ENCODE data around the gene CLSTN3. TPM values are rescaled to one million over a fixed set of nuclear protein-coding genes. Genes with fewer than 3 reads are reported as not detected.

The CLSTN3 gene
- total RNA-seq, 2 experiments from 2014 or later: 76.8 to 83.9 TPM

DNA sequence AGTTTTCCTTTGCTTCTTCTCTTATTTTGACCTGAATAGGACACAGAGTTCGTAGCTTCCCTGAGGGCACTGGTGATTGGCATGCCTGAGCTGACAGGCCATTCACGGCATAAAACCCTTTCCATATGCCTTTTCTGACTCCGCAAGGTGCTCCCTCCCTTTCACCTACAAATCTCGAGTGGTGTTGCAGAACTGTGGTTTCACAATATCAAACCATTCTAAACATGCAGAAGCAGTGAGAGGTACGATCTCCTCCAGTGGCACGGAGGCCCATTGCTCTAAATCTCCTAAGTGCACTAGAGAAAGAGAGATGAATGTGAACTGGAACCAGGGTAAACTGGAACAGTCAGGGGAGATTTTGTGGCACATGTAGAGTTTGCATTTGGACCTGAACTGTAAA is 23.9 kb downstream of the CLSTN3 start:
- Mint-ChIP-seq H3K27ac (no peak overlapping the region), H3K36me3 (ENCODE audit: low read depth) (peaks cover 37% of the 10 kb centered on the region), H3K4me1 (ENCODE audit: low read depth) (no peaks in the 10 kb centered on the region), H3K27me3 (ENCODE audit: low read depth) (no peaks in the 10 kb centered on the region), H3K9me3 (ENCODE audit: insufficient read depth) (no peaks in the 10 kb centered on the region), H3K4me3 (no peak overlapping the region)
- ATAC-seq: no peak
- no peak for DNase-seq
- CTCF ChIA-PET: interaction anchor here (2.8 kb wide), 1 partner anchor 9 kb away, joined by 15 read pairs; no protein-coding TSS in a partner anchor
- POLR2A ChIA-PET: no interaction called here

GRCh38 chr12:7154901-7155470 is 24.8 kb downstream of the CLSTN3 start:
- POLR2A ChIA-PET: interaction anchor here (1.1 kb wide), 1 partner anchor 23 kb away, joined by 3 read pairs; no protein-coding TSS in a partner anchor

GRCh38 chr12:7155471-7156034 is 25.4 kb downstream of the CLSTN3 start:
- CTCF ChIA-PET: interaction anchor here (2.8 kb wide), 1 partner anchor 10 kb away, joined by 15 read pairs; no protein-coding TSS in a partner anchor
- Mint-ChIP-seq H3K4me1 (ENCODE audit: low read depth) (no peaks in the 10 kb centered on the region), H3K36me3 (ENCODE audit: low read depth) (peaks cover 26% of the 10 kb centered on the region), H3K9me3 (ENCODE audit: insufficient read depth) (no peaks in the 10 kb centered on the region), H3K27me3 (ENCODE audit: low read depth) (no peaks in the 10 kb centered on the region), H3K4me3 (no peak overlapping the region), H3K27ac (peak overlapping the region; percentile 18)
- POLR2A ChIA-PET: interaction anchor here (1.1 kb wide), 1 partner anchor 22 kb away, joined by 3 read pairs; no protein-coding TSS in a partner anchor
- no peak for DNase-seq
- peak; percentile 28 for ATAC-seq

More at GRCh38 chr12:7154901-7155470, 24.8 kb downstream of the CLSTN3 start:
- CTCF ChIA-PET: interaction anchor here (2.8 kb wide), 1 partner anchor 10 kb away, joined by 15 read pairs; no protein-coding TSS in a partner anchor
- Mint-ChIP-seq H3K4me1 (ENCODE audit: low read depth) (no peaks in the 10 kb centered on the region), H3K4me3 (no peak overlapping the region), H3K36me3 (ENCODE audit: low read depth) (peaks cover 31% of the 10 kb centered on the region), H3K27me3 (ENCODE audit: low read depth) (no peaks in the 10 kb centered on the region), H3K27ac (peak overlapping the region; percentile 10), H3K9me3 (ENCODE audit: insufficient read depth) (no peaks in the 10 kb centered on the region)
- no peak for ATAC-seq
- no peak for DNase-seq

DNA sequence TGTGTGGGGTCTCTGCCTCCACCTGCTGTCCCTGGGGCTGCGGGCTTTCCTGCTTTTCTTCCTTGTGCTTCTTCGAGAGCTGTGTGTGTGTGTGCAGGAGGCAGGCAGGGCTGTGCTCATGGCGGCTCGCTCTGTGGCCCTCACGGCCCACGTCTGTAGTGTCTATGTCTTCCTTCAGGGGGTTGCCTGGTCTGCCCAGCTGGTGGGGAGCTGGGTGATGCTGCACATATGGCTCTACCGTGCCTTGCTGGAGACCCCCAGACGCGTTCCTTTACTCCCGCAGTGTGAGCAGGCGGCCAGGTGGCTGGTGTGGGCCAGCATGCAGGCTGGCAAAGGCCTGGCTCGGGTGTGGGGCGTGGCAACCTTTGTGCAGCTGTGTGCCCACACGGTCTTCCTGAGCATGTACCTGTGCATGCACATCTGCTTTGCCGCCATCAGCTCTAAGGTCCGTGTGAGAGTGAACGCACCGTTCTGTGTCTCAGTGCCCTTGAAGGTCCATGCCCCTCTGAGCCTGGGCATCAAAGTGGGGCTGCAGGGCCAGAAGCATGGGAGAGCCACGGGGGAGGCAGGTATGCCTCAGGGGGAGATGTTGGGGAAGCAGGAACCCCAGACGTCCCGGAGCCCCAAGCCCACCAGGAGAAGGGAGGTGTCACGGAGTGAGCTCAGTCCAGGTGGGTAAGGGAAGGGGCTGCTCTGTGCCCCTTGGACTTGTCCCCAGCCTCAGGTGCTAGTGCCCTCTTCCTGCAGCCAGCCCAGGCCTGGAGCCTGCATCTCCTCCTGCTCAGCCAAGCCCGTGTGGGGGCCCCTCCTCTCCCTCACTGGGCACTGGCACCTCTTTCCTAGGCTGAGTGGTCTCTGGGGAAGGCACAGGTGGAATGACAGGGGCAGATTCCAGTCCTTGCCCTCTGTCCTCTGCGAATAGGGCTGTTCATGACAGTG is 26.4 kb downstream of the CLSTN3 start:
- Mint-ChIP-seq H3K4me1 (ENCODE audit: low read depth) (no peaks in the 10 kb centered on the region), H3K27ac (no peak overlapping the region), H3K4me3 (no peak overlapping the region), H3K36me3 (ENCODE audit: low read depth) (peaks cover 22% of the 10 kb centered on the region), H3K27me3 (ENCODE audit: low read depth) (no peaks in the 10 kb centered on the region), H3K9me3 (ENCODE audit: insufficient read depth) (no peaks in the 10 kb centered on the region)
- ChIA-PET POLR2A (no interaction called here), CTCF (interaction anchor here (0.6 kb wide), 1 partner anchor 649 kb away, joined by 6 read pairs; no protein-coding TSS in a partner anchor)
- ATAC-seq (no peak), DNase-seq (no peak)

DNA sequence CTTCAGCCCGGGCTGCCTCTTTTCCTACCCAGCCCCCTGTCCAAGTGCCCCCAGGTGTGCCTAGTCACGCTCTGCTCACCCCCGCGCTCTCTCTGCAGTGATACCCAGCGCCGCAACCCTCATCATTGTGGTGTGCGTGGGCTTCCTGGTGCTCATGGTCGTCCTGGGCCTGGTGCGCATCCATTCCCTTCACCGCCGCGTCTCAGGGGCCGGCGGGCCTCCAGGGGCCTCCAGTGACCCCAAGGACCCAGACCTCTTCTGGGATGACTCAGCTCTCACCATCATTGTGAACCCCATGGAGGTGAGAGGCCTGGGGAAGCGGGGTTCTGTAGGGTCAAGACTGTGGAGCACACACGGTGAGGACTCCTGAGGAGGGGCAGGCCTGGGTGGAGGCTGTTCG is 27.2 kb downstream of the CLSTN3 start:
- Mint-ChIP-seq H3K4me3 (no peak overlapping the region), H3K27ac (no peak overlapping the region), H3K9me3 (ENCODE audit: insufficient read depth) (no peaks in the 10 kb centered on the region), H3K27me3 (ENCODE audit: low read depth) (peaks cover 1% of the 10 kb centered on the region), H3K4me1 (ENCODE audit: low read depth) (peaks cover under 1% of the 10 kb centered on the region), H3K36me3 (ENCODE audit: low read depth) (peaks cover 22% of the 10 kb centered on the region)
- ATAC-seq (no peak), DNase-seq (no peak)
- ChIA-PET POLR2A (no interaction called here), CTCF (interaction anchor here (1.2 kb wide), 1 partner anchor 13 kb away, joined by 4 read pairs; no protein-coding TSS in a partner anchor)

- Mint-ChIP-seq H3K4me1 (ENCODE audit: low read depth) (peaks cover 9% of the 10 kb centered on the region), H3K9me3 (ENCODE audit: insufficient read depth) (no peaks in the 10 kb centered on the region), H3K4me3 (no peak overlapping the region), H3K36me3 (ENCODE audit: low read depth) (peaks cover 19% of the 10 kb centered on the region), H3K27me3 (ENCODE audit: low read depth) (peaks cover 11% of the 10 kb centered on the region), H3K27ac (no peak overlapping the region)
- ChIA-PET POLR2A (no interaction called here), CTCF (interaction anchor here (1.2 kb wide), 1 partner anchor 14 kb away, joined by 4 read pairs; no protein-coding TSS in a partner anchor)
- ATAC-seq (no peak), DNase-seq (no peak)
Observed at GRCh38 chr12:7158781-7159609, 28.8 kb downstream of the CLSTN3 start.

DNA sequence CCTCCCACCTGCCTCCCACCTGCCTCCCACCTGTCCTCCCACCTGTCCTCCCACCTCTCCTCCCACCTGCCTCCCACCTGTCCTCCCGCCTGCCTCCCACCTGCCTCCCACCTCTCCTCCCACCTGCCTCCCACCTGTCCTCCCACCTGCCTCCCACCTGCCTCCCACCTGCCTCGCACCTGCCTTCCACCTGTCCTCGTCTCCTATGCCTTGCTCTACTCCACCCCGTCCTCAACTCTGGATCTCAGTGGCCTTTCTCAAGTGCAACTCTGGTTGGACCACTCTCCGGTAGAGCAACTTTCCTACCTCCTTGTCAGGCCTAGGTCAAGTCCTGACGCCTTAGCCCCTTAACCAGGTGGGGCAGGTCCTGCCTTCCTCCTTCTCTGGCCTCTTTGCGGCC is 30.0 kb downstream of the CLSTN3 start:
- ATAC-seq (no peak), DNase-seq (no peak)
- peaks cover under 1% of the 10 kb centered on the region for H3K9me3 Mint-ChIP-seq (ENCODE audit: insufficient read depth)
- peaks cover 11% of the 10 kb centered on the region for H3K36me3 Mint-ChIP-seq (ENCODE audit: low read depth)
- no peak overlapping the region for H3K4me3 Mint-ChIP-seq
- no peak overlapping the region for H3K27ac Mint-ChIP-seq
- peaks cover 11% of the 10 kb centered on the region for H3K27me3 Mint-ChIP-seq (ENCODE audit: low read depth)
- ChIA-PET POLR2A (interaction anchor here (1.9 kb wide), 1 partner anchor 216 kb away, joined by 7 read pairs; the partner anchor contains the start of genes C12orf57 and RNU7-1), CTCF (no interaction called here)
- H3K4me1 Mint-ChIP-seq (ENCODE audit: low read depth): peaks cover 9% of the 10 kb centered on the region

DNA sequence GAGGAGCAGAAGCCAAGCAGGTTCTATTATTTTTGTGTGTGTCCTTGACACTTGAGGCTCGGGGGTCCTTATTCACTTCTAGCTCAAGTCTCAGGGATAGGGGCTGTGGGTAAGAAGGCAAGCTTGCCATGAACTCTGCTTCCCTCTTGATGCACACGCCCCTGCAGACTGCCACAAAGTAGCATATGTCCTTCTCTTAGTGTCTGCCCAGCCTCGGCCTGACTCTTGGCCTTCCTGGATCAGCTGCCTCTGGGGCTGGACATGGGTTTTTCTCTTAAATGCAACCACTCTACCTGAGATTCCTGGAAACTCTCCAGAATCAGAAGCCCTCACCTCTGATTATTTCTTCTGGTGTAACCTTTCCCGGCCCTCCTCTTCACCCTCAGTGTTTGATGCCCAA is 31.2 kb downstream of the CLSTN3 start:
- Mint-ChIP-seq H3K4me3 (no peak overlapping the region), H3K27me3 (ENCODE audit: low read depth) (peaks cover 16% of the 10 kb centered on the region), H3K36me3 (ENCODE audit: low read depth) (peaks cover 3% of the 10 kb centered on the region), H3K4me1 (ENCODE audit: low read depth) (peaks cover 9% of the 10 kb centered on the region), H3K9me3 (ENCODE audit: insufficient read depth) (peaks cover 3% of the 10 kb centered on the region), H3K27ac (no peak overlapping the region)
- DNase-seq (no peak), ATAC-seq (no peak)
- ChIA-PET CTCF (interaction anchor here (1.6 kb wide), 1 partner anchor 8 kb away, joined by 4 read pairs; no protein-coding TSS in a partner anchor), POLR2A (interaction anchor here (1.9 kb wide), 1 partner anchor 218 kb away, joined by 7 read pairs; the partner anchor contains the start of genes C12orf57 and RNU7-1)

DNA sequence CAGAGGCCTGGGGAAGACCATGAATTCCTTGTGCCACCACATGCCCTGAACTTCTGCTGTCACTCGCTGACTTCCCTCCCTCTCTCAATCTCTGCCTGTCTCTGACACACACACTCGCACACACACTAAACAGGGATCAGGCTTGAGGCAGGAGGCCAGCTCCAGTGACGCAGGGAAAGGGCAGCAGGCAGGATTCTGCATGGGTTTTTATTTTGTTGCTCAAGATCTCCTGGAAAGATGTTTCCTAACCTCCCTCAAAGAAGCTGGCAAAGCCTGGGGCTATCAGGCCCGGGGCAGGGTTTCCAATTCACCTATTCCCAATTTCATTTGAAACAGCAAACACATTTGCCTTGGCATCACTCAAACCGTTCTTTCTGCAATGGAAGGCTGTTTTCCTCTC is 31.6 kb downstream of the CLSTN3 start:
- H3K36me3 Mint-ChIP-seq (ENCODE audit: low read depth): peaks cover 2% of the 10 kb centered on the region

DNA sequence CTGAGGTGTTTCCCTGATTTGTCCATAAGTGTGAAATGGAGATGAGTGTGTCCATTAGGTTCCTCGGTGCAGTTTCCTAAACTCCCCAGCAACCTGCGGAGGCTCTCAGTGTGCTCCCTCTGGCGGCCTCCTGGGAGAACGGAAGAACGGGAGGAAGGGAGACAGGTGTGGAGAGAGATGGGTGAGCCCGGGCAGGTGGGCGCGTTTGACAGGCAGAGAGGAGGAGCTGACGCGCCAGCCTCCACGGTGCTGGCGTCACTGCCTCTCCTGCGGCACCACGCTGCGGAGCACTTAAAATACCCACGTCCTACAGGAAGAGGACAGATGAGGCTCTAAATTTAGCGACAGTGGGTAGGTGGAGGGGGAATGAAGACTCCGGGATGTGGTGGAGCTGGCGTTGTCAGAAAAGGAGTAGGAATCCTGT is 32.5 kb downstream of the CLSTN3 start:
- ATAC-seq (peak; percentile 68), DNase-seq (peak; percentile 35)
- H3K27me3 Mint-ChIP-seq (ENCODE audit: low read depth): peaks cover 18% of the 10 kb centered on the region
- H3K4me1 Mint-ChIP-seq (ENCODE audit: low read depth): peaks cover 9% of the 10 kb centered on the region
- H3K9me3 Mint-ChIP-seq (ENCODE audit: insufficient read depth): peaks cover 12% of the 10 kb centered on the region
- no peak overlapping the region for H3K4me3 Mint-ChIP-seq
- ChIA-PET CTCF (interaction anchor here (1.0 to 2.1 kb wide), 4 partner anchors 9 to 475 kb away, joined by 4 to 5 read pairs (median 4); no protein-coding TSS in a partner anchor), POLR2A (no interaction called here)
- peaks cover 4% of the 10 kb centered on the region for H3K36me3 Mint-ChIP-seq (ENCODE audit: low read depth)
- H3K27ac Mint-ChIP-seq: no peak overlapping the region

More for the DNA sequence above, 31.6 kb downstream of the CLSTN3 start:
- POLR2A ChIA-PET: interaction anchor here (0.6 to 1.9 kb wide), 2 partner anchors 20 to 218 kb away, joined by 3 to 7 read pairs; partner anchors contain the start of genes C12orf57 and RNU7-1
- H3K27ac Mint-ChIP-seq: no peak overlapping the region
- CTCF ChIA-PET: interaction anchor here (1.6 kb wide), 1 partner anchor 9 kb away, joined by 4 read pairs; no protein-coding TSS in a partner anchor
- H3K9me3 Mint-ChIP-seq (ENCODE audit: insufficient read depth): peaks cover 6% of the 10 kb centered on the region
- DNase-seq: no peak
- no peak overlapping the region for H3K4me3 Mint-ChIP-seq
- ATAC-seq: no peak
- peaks cover 9% of the 10 kb centered on the region for H3K4me1 Mint-ChIP-seq (ENCODE audit: low read depth)
- peaks cover 18% of the 10 kb centered on the region for H3K27me3 Mint-ChIP-seq (ENCODE audit: low read depth)

DNA sequence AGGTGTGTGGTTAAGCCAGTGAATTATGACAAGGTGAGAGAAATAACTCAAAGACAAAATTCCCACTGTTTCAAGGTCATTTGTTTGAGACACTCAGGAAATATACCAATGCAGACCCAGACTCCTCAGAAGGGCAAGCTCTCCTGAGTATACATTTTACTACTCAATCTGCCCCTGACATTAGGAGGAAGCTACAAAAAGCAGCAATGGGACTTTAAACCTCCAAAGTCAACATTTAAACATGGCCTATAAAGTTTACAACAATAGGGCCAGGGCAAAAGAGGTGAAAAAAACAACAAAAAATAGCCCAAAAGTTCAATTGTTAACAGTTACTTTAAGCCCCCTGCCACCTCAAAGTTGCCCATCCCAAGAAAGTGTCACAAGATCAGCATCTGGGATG is 39.8 kb downstream of the CLSTN3 start:
- ATAC-seq (no peak), DNase-seq (no peak)
- H3K4me3 Mint-ChIP-seq: no peak overlapping the region
- no peaks in the 10 kb centered on the region for H3K4me1 Mint-ChIP-seq (ENCODE audit: low read depth)
- ChIA-PET POLR2A (no interaction called here), CTCF (no interaction called here)
- H3K27me3 Mint-ChIP-seq (ENCODE audit: low read depth): peaks cover 28% of the 10 kb centered on the region
- H3K9me3 Mint-ChIP-seq (ENCODE audit: insufficient read depth): peaks cover 49% of the 10 kb centered on the region
- H3K27ac Mint-ChIP-seq: no peak overlapping the region
- peaks cover 5% of the 10 kb centered on the region for H3K36me3 Mint-ChIP-seq (ENCODE audit: low read depth)

Data from activated CD8-positive, alpha-beta T cell treated with anti-CD3 and anti-CD28 coated beads, Interleukin-2, amount 10 ng/mL, durations not matched to agents 7 days and 5 days (primary cell).